ENCODE results near the gene RASA4B. TPM values are rescaled to one million over a fixed set of nuclear protein-coding genes. Genes with fewer than 3 reads are reported as not detected.

Gene RASA4B
- total and polyA plus RNA-seq, 8 donors: 8.6 to 35.9 (median 16.8) TPM

DNA sequence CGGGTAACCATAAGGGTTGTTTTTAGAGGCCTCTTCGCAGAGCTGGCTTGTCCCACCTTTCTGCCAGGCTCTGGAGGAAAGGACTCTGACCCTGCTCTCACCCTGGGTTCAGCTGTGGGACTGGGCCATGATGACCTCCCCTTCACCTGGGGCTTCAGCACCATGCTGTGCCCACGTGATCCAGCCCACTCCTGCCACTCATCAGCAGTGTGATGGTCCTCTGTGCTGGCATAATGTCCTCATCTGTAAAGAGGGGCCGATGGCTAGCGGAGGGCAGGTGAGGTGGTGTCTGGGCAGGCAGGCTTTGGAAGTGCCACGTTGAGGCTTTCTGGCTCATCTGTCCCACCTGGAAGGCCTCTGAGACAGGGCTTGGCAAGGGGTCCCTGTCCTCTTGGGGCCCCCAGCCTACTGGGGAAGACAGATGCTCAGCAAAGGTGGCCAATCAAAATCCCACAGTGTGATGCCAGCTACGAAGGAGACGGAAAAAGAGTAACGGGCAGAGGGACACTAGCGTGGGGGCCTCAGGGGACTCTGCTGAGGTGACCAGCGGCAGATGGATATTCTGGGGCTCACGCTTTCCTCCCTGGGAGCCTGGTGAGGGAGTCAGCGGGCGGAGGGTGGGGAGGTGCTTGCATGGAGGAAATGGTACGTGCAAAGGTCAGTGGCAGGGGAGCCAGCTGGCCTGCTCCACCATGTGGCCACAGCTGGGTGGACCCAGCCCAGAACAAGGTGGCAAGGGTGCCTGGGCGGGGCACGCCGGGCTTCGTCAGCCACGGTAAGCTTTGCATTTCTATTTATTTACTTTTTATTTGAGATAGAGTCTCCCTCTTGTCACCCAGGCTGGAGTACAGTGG is 47.4 kb downstream of the RASA4B start:
- DNase-seq: peak; percentile 63 to 86
- H3K4me3 ChIP-seq: no peak overlapping the region
- no peaks in the 10 kb centered on the region for H3K9me3 ChIP-seq
- TF ChIP-seq POLR2AphosphoS5 (IDR thresholded peaks at IDR 0.05): peak in 1 of 3 donors; percentile 77
- TF ChIP-seq, protein P1, sequence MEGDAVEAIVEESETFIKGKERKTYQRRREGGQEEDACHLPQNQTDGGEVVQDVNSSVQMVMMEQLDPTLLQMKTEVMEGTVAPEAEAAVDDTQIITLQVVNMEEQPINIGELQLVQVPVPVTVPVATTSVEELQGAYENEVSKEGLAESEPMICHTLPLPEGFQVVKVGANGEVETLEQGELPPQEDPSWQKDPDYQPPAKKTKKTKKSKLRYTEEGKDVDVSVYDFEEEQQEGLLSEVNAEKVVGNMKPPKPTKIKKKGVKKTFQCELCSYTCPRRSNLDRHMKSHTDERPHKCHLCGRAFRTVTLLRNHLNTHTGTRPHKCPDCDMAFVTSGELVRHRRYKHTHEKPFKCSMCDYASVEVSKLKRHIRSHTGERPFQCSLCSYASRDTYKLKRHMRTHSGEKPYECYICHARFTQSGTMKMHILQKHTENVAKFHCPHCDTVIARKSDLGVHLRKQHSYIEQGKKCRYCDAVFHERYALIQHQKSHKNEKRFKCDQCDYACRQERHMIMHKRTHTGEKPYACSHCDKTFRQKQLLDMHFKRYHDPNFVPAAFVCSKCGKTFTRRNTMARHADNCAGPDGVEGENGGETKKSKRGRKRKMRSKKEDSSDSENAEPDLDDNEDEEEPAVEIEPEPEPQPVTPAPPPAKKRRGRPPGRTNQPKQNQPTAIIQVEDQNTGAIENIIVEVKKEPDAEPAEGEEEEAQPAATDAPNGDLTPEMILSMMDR (IDR thresholded peaks at IDR 0.05): no peak
- 42 to 71% (median 53%) methylated on average over 18 to 20 of the region's 20 CpGs for WGBS, 5 donors
- peaks cover 6 to 53% (median 35%) of the 10 kb centered on the region in 4 donors for H3K4me1 ChIP-seq
- peak overlapping the region in 2 of 5 donors; percentile 9 to 63 for H3K27ac ChIP-seq
- H3K36me3 ChIP-seq: peaks cover 22 to 72% (median 62%) of the 10 kb centered on the region in 4 donors
- H3K27me3 ChIP-seq: no peaks in the 10 kb centered on the region
- intact Hi-C loops (cut with DNase I; ENCODE audit: low total_unique reads): loop anchor here (10.0 kb wide), 1 partner anchor 185 kb away; the partner anchor contains the start of gene SH2B2

DNA sequence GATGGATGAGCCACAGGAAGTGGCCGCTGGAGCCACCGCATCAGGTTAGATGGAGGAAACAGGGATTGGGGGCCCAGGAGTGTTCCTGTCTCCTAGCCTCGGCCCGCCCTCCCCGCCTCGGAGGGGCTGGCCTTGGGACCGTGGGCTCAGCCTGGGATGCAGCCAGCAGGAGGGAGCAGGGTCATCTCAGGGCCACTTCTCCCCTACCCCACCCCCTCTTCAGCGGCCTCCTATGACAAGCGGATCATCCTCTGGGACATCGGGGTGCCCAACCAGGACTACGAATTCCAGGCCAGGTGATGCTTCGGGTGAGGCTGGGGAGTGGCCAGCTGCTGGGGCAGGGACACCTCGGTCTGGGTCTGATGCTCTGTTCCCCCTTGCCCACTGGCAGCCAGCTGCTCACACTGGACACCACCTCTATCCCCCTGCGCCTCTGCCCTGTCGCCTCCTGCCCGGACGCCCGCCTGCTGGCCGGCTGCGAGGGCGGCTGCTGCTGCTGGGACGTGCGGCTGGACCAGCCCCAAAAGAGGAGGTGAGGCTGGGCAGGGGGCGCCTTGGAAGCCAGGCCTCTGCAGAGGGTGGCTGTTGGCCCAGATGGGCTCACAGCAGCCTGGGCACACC is 48.1 kb downstream of the RASA4B start:
- no peak overlapping the region for H3K4me3 ChIP-seq
- H3K27ac ChIP-seq: peak overlapping the region in 2 of 5 donors; percentile 9 to 63
- DNase-seq: no peak
- TF ChIP-seq EP300 (IDR thresholded peaks at IDR 0.05) (no peak), POLR2A (IDR thresholded peaks at IDR 0.05) (no peak), POLR2AphosphoS5 (IDR thresholded peaks at IDR 0.05) (no peak)
- TF ChIP-seq, protein P1 (IDR thresholded peaks at IDR 0.05): no peak
- H3K4me1 ChIP-seq: peaks cover 6 to 53% (median 35%) of the 10 kb centered on the region in 4 donors
- H3K9me3 ChIP-seq: no peaks in the 10 kb centered on the region
- intact Hi-C loops (cut with DNase I; ENCODE audit: low total_unique reads): loop anchor here (10.0 kb wide), 1 partner anchor 185 kb away; the partner anchor contains the start of gene SH2B2
- WGBS, 5 donors: 88 to 94% (median 90%) methylated on average over 21 to 24 of the region's 24 CpGs
- H3K36me3 ChIP-seq: peaks cover 22 to 69% (median 60%) of the 10 kb centered on the region in 4 donors
- no peaks in the 10 kb centered on the region for H3K27me3 ChIP-seq

DNA sequence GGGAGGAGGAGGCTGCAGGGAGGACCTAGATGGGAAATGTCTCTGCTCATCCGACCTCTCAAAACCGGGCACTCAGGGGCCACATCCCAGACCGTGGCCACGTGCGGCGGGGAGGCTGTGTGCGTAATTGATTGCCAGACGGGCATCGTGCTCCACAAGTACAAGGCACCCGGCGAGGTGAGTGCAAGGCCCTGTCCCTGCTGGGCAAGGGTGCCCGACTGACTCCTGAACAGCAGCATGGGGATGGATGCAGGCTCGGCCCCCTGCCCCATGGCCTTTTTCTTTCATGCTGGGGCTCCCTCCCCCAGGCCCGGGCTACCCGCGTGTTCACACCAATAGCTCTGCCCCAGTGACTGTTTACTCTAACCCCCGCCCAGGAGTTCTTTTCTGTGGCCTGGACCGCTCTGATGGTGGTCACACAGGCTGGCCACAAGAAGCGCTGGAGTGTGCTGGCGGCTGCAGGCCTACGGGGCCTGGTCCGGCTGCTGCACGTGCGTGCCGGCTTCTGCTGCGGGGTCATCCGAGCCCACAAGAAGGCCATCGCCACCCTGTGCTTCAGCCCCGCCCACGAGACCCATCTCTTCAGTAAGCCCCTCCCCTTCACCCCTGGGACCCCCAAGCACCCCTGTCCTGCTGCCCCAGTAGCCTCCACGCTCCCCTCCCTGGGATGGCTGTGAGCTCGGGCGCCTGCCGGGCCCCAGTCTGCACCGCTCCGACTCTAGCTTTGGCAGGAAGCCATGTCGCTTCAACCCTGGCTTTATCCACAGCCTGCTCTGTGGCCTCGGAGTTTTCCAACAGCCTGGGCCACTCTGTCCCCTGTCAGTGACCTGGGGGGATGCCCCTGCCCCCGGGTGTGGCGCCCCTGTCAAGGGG is 48.9 kb downstream of the RASA4B start:
- WGBS, 5 donors: 84 to 89% (median 87%) methylated on average over 35 to 40 of the region's 40 CpGs
- Histone ChIP-seq H3K4me3 (no peak overlapping the region), H3K27me3 (no peaks in the 10 kb centered on the region), H3K9me3 (no peaks in the 10 kb centered on the region), H3K4me1 (peaks cover 11 to 59% (median 41%) of the 10 kb centered on the region in 4 donors), H3K36me3 (peaks cover 22 to 62% (median 54%) of the 10 kb centered on the region in 4 donors), H3K27ac (peak overlapping the region in 1 of 5 donors; percentile 63)
- TF ChIP-seq POLR2AphosphoS5 (IDR thresholded peaks at IDR 0.05): no peak
- TF ChIP-seq, protein P1 (IDR thresholded peaks at IDR 0.05): no peak
- TF ChIP-seq POLR2A (IDR thresholded peaks at IDR 0.05): no peak
- no peak for TF ChIP-seq EP300 (IDR thresholded peaks at IDR 0.05)
- intact Hi-C loops (cut with DNase I; ENCODE audit: low total_unique reads): loop anchor here (10.0 kb wide), 1 partner anchor 184 kb away; the partner anchor contains the start of gene SH2B2
- no peak for DNase-seq

Measured in stomach (tissue), 9 donors.